ENCODE measurements around the gene C2orf72. TPM values are rescaled to one million over a fixed set of nuclear protein-coding genes. Genes with fewer than 3 reads are reported as not detected.

The C2orf72 gene
- total and polyA plus RNA-seq, 2 donors (not counting 1 experiment from before 2014, with no cell fraction given) = not detected

GRCh38 chr2:231068525-231069222 lies 31.4 kb downstream of the C2orf72 start:
- H3K4me3 Mint-ChIP-seq = no peak overlapping the region
- H3K4me3 ChIP-seq (ENCODE audit: control extremely low read depth in 1 of 5, extremely low read depth in 1 of 5, insufficient read depth in 1 of 5, low read depth in 2 of 5, low read length in 4 of 5) = no peak overlapping the region

More at GRCh38 chr2:231068525-231069222, 31.4 kb downstream of the C2orf72 start:
- Histone ChIP-seq H3K4me2 (replicated peaks; ENCODE audit: low read depth, low read length, poor library complexity, severe bottlenecking) (no peak overlapping the region), H3K4me1 (ENCODE audit: control insufficient read depth in 2 of 2, insufficient read depth in 2 of 2, low read length in 2 of 2) (no peaks in the 10 kb centered on the region), H3K27me3 (replicated peaks in 1 of 4; ENCODE audit: control extremely low read depth in 1 of 4, control insufficient read depth in 3 of 4, insufficient read depth in 4 of 4, low read length in 3 of 4) (no peaks in the 10 kb centered on the region), H3K36me3 (replicated peaks in 1 of 2; ENCODE audit: control extremely low read depth in 1 of 2, control insufficient read depth in 1 of 2, extremely low read depth in 1 of 2, insufficient read depth in 2 of 2, low read length in 1 of 2) (peaks cover 2 to 60% of the 10 kb centered on the region in 2 experiments), H2AFZ (ENCODE audit: insufficient read depth, low read depth, low read length, poor library complexity, severe bottlenecking) (no peak overlapping the region), H3K27ac (ENCODE audit: low read length in 2 of 2) (no peak overlapping the region), H4K20me1 (ENCODE audit: control insufficient read depth, insufficient read depth, low read length, poor library complexity, severe bottlenecking) (no peaks in the 10 kb centered on the region), H3K9ac (ENCODE audit: low read length) (no peak overlapping the region), H3K79me2 (ENCODE audit: control insufficient read depth, insufficient read depth, low read length) (no peaks in the 10 kb centered on the region), H3K9me3 (ENCODE audit: control extremely low read depth in 1 of 3, control insufficient read depth in 2 of 3, insufficient read depth in 1 of 3, low read length in 2 of 3) (no peaks in the 10 kb centered on the region)
- no peak for DNase-seq
- ChIA-PET POLR2A (no interaction called here), CTCF (interaction anchor here (0.7 to 2.1 kb wide), 2 partner anchors 11 to 15 kb away, joined by 3 to 13 read pairs; no protein-coding TSS in a partner anchor)
- Mint-ChIP-seq H3K27me3 (no peaks in the 10 kb centered on the region), H3K9me3 (ENCODE audit: insufficient read depth) (no peaks in the 10 kb centered on the region), H3K27ac (no peak overlapping the region), H3K4me1 (no peaks in the 10 kb centered on the region)
- intact Hi-C loops (cut with micrococcal nuclease) = no loop called here
- TF ChIP-seq EZH2 (IDR thresholded peaks at IDR 0.05; ENCODE audit: borderline replicate concordance, insufficient read depth, low read depth, low read length, poor library complexity, severe bottlenecking) = no peak
- TF ChIP-seq CTCF (IDR thresholded peaks at IDR 0.05) = no peak
- WGBS (ENCODE audit: insufficient coverage) = 100% methylated on average over 2 of the region's 5 CpGs
- no peak for ATAC-seq (ENCODE audit: low read depth)

Measured in B cell (primary cell).